HG03575 (cell line): ENCODE data around the gene GABRG3.
"Not testable (repeated sequence)": the region's sequence is repeated elsewhere in the genome, so short reads cannot be mapped to it uniquely, and the experiment has no call there.

Experiments used
- ATAC-seq: cut with Tn5 transposase; IDR thresholded peaks from one replicate; pipeline ENCODE4 v1.9.1; 2021; ENCODE audit not compliant: unreplicated experiment, insufficient number of reproducible peaks, low FRiP score; ENCODE audit errors: extremely low read depth

The GABRG3 gene

GRCh38 chr15:26981492-26981891 is 10.5 kb downstream of the GABRG3 start:
- no peak for ATAC-seq

GRCh38 chr15:26983822-26984221 is 12.8 kb downstream of the GABRG3 start:
- no peak for ATAC-seq

- no peak for ATAC-seq
Observed at GRCh38 chr15:26985050-26985449, 14.1 kb downstream of the GABRG3 start.

- ATAC-seq = no peak
Observed at GRCh38 chr15:26996250-26996649, 25.3 kb downstream of the GABRG3 start.

GRCh38 chr15:27003003-27003402 is 32.0 kb downstream of the GABRG3 start:
- ATAC-seq = not testable (repeated sequence)

- ATAC-seq = not testable (repeated sequence)
Observed at GRCh38 chr15:27004226-27004625, 33.2 kb downstream of the GABRG3 start.

GRCh38 chr15:27017168-27017809 is 46.3 kb downstream of the GABRG3 start:
- ATAC-seq = no peak

GRCh38 chr15:27019687-27020086 is 48.7 kb downstream of the GABRG3 start:
- no peak for ATAC-seq

- ATAC-seq = no peak
Observed at GRCh38 chr15:27025481-27025966, 54.5 kb downstream of the GABRG3 start.

GRCh38 chr15:27027229-27027628 is 56.2 kb downstream of the GABRG3 start:
- no peak for ATAC-seq

- ATAC-seq = no peak
Observed at GRCh38 chr15:27028858-27029477, 58.0 kb downstream of the GABRG3 start.

- no peak for ATAC-seq
Observed at GRCh38 chr15:27036210-27036609, 65.2 kb downstream of the GABRG3 start.

GRCh38 chr15:27037501-27037900 is 66.5 kb downstream of the GABRG3 start:
- no peak for ATAC-seq

GRCh38 chr15:27039152-27039551 is 68.2 kb downstream of the GABRG3 start:
- ATAC-seq = no peak

GRCh38 chr15:27042230-27042629 is 71.2 kb downstream of the GABRG3 start:
- no peak for ATAC-seq

- no peak for ATAC-seq
Observed at GRCh38 chr15:27042646-27043045, 71.7 kb downstream of the GABRG3 start.

GRCh38 chr15:27043770-27044169 is 72.8 kb downstream of the GABRG3 start:
- no peak for ATAC-seq

- ATAC-seq = no peak
Observed at GRCh38 chr15:27045796-27046195, 74.8 kb downstream of the GABRG3 start.

GRCh38 chr15:27046880-27047279 is 75.9 kb downstream of the GABRG3 start:
- ATAC-seq = no peak

- ATAC-seq = no peak
Observed at GRCh38 chr15:27050163-27050562, 79.2 kb downstream of the GABRG3 start.

- ATAC-seq = no peak
Observed at GRCh38 chr15:27054426-27054825, 83.4 kb downstream of the GABRG3 start.
